Measurements from ENCODE around the gene FLT4.

FLT4 gene

GRCh38 chr5:180640861-180641565, 8.4 kb downstream of the FLT4 start:
- no peak for DNase-seq

GRCh38 chr5:180640611-180640860, 8.9 kb downstream of the FLT4 start:
- no peak for DNase-seq

GRCh38 chr5:180639741-180640610, 9.4 kb downstream of the FLT4 start:
- DNase-seq: no peak

- no peak for DNase-seq
These were observed 10.1 kb downstream of the FLT4 start for GRCh38 chr5:180639287-180639686.

- no peak for DNase-seq
These were observed 11.3 kb downstream of the FLT4 start for GRCh38 chr5:180637962-180638680.

GRCh38 chr5:180636403-180637075, 12.9 kb downstream of the FLT4 start:
- DNase-seq: no peak

- DNase-seq: no peak
These were observed 13.4 kb downstream of the FLT4 start for GRCh38 chr5:180636016-180636402.

GRCh38 chr5:180633283-180634177, 15.9 kb downstream of the FLT4 start:
- DNase-seq: no peak

- DNase-seq: no peak
These were observed 16.6 kb downstream of the FLT4 start for GRCh38 chr5:180632768-180633167.

- no peak for DNase-seq
These were observed 17.6 kb downstream of the FLT4 start for GRCh38 chr5:180631549-180632383.

GRCh38 chr5:180630426-180630825, 19.0 kb downstream of the FLT4 start:
- no peak for DNase-seq

- DNase-seq: no peak
These were observed 19.5 kb downstream of the FLT4 start for GRCh38 chr5:180629831-180630382.

- DNase-seq: no peak
These were observed 20.3 kb downstream of the FLT4 start for GRCh38 chr5:180628827-180629750.

- DNase-seq: no peak
These were observed 21.2 kb downstream of the FLT4 start for GRCh38 chr5:180628211-180628610.

GRCh38 chr5:180627386-180628120, 21.8 kb downstream of the FLT4 start:
- no peak for DNase-seq

GRCh38 chr5:180626661-180627385, 22.6 kb downstream of the FLT4 start:
- no peak for DNase-seq

GRCh38 chr5:180625791-180626660, 23.4 kb downstream of the FLT4 start:
- no peak for DNase-seq
